ENCODE results near the gene ATF7IP2.
"Not testable (repeated sequence)": the region's sequence is repeated elsewhere in the genome, so short reads cannot be mapped to it uniquely, and the experiment has no call there.

ATF7IP2 gene

DNA sequence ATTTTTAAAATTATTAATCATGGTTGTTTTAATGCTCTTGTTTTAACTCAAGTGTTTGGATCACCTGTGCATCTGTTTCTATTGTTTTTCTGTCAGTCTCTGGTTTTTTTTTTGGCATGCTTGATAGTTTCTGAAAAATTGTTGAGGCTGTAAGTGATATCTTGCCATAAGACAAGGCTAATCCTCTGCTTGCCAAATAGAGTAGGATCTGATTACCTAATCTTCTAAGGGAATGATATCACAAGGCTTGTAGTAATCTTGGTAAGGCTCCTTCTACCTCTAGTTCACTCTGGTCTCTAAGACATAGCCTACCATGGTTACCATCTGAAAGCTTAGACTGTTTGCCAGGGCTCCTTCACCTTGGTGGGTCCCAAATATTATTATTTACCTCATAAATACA is 81.0 kb downstream of the ATF7IP2 start:
- no peak overlapping the region for H3K4me3 ChIP-seq (replicated peaks; ENCODE audit: insufficient read depth, low read length)
- H3K27ac ChIP-seq (replicated peaks), result no peak overlapping the region
- DNase-seq (ENCODE audit: low read depth in 1 of 2, low spot score in 1 of 2), result no peak
- no peak for TF ChIP-seq POLR2AphosphoS5 (IDR thresholded peaks at IDR 0.05; ENCODE audit: low read depth)
- TF ChIP-seq, protein P1, sequence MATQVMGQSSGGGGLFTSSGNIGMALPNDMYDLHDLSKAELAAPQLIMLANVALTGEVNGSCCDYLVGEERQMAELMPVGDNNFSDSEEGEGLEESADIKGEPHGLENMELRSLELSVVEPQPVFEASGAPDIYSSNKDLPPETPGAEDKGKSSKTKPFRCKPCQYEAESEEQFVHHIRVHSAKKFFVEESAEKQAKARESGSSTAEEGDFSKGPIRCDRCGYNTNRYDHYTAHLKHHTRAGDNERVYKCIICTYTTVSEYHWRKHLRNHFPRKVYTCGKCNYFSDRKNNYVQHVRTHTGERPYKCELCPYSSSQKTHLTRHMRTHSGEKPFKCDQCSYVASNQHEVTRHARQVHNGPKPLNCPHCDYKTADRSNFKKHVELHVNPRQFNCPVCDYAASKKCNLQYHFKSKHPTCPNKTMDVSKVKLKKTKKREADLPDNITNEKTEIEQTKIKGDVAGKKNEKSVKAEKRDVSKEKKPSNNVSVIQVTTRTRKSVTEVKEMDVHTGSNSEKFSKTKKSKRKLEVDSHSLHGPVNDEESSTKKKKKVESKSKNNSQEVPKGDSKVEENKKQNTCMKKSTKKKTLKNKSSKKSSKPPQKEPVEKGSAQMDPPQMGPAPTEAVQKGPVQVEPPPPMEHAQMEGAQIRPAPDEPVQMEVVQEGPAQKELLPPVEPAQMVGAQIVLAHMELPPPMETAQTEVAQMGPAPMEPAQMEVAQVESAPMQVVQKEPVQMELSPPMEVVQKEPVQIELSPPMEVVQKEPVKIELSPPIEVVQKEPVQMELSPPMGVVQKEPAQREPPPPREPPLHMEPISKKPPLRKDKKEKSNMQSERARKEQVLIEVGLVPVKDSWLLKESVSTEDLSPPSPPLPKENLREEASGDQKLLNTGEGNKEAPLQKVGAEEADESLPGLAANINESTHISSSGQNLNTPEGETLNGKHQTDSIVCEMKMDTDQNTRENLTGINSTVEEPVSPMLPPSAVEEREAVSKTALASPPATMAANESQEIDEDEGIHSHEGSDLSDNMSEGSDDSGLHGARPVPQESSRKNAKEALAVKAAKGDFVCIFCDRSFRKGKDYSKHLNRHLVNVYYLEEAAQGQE (IDR thresholded peaks at IDR 0.05; ENCODE audit: insufficient replicate concordance, low read depth), result no peak
- no peak for TF ChIP-seq GABPA (IDR thresholded peaks at IDR 0.05; ENCODE audit: low read depth)
- TF ChIP-seq CTCF (IDR thresholded peaks at IDR 0.05; ENCODE audit: insufficient read depth, low read length), result no peak
- no peak for TF ChIP-seq SPI1 (IDR thresholded peaks at IDR 0.05; ENCODE audit: borderline replicate concordance, low read depth)
- no peaks in the 10 kb centered on the region for H3K27me3 ChIP-seq (ENCODE audit: insufficient read depth, poor library complexity, severe bottlenecking)

GRCh38 chr16:10476636-10477035 is 90.8 kb downstream of the ATF7IP2 start:
- not testable (repeated sequence) for H3K27ac ChIP-seq (replicated peaks); H3K27me3 ChIP-seq (ENCODE audit: insufficient read depth, poor library complexity, severe bottlenecking); DNase-seq (ENCODE audit: low read depth in 1 of 2, low spot score in 1 of 2); H3K4me3 ChIP-seq (replicated peaks; ENCODE audit: insufficient read depth, low read length)

DNA sequence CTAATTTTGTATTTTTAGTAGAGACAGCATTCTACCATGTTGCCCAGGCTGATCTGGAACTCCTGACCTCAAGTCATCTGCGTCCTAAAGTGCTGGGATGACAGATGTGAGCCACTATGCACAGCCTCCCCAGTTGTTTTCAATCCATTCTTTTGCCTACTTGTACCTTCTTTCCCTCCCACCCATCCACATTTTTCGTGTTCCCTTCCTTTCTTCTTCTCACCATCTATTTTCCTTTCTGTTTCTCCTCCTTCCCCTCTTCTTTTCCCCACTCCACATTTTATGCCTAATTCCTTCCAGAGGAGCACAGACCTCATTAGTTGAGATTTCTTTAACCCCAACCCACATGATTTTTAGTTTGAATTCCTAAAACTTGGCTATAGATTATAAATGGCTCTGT is 94.3 kb downstream of the ATF7IP2 start:
- no peak for TF ChIP-seq CTCF (IDR thresholded peaks at IDR 0.05; ENCODE audit: insufficient read depth, low read length)
- no peak for TF ChIP-seq GABPA (IDR thresholded peaks at IDR 0.05; ENCODE audit: low read depth)
- no peak for TF ChIP-seq POLR2AphosphoS5 (IDR thresholded peaks at IDR 0.05; ENCODE audit: low read depth)
- TF ChIP-seq SPI1 (IDR thresholded peaks at IDR 0.05; ENCODE audit: borderline replicate concordance, low read depth), result no peak
- TF ChIP-seq, protein P1 (IDR thresholded peaks at IDR 0.05; ENCODE audit: insufficient replicate concordance, low read depth), result no peak
- no peaks in the 10 kb centered on the region for H3K27me3 ChIP-seq (ENCODE audit: insufficient read depth, poor library complexity, severe bottlenecking)
- H3K27ac ChIP-seq (replicated peaks), result no peak overlapping the region
- H3K4me3 ChIP-seq (replicated peaks; ENCODE audit: insufficient read depth, low read length), result no peak overlapping the region
- DNase-seq (ENCODE audit: low read depth in 1 of 2, low spot score in 1 of 2), result no peak

DNA sequence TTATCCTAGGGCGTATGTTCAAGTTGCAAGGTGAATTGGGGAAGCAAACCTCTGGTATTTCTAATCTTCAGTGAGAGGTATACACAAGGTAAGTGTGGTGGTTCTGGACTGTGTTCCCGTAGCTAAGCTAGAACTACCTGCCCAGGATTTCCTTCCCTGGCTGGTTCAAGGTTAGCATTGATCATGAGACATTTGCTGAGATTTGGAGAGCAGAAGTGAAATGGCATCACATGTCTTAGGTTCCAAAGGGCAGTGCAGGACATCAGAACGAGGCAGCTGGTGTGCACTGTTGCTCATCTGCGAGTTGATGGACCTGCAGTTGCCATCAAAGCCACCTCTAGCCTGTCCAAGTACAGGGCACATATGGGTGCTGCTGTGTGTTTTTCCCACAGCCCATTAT is 99.3 kb downstream of the ATF7IP2 start:
- no peak overlapping the region for H3K4me3 ChIP-seq (replicated peaks; ENCODE audit: insufficient read depth, low read length)
- no peaks in the 10 kb centered on the region for H3K27me3 ChIP-seq (ENCODE audit: insufficient read depth, poor library complexity, severe bottlenecking)
- DNase-seq (ENCODE audit: low read depth in 1 of 2, low spot score in 1 of 2), result no peak
- TF ChIP-seq GABPA (IDR thresholded peaks at IDR 0.05; ENCODE audit: low read depth) (no peak), SPI1 (IDR thresholded peaks at IDR 0.05; ENCODE audit: borderline replicate concordance, low read depth) (no peak), CTCF (IDR thresholded peaks at IDR 0.05; ENCODE audit: insufficient read depth, low read length) (no peak), POLR2AphosphoS5 (IDR thresholded peaks at IDR 0.05; ENCODE audit: low read depth) (no peak)
- TF ChIP-seq, protein P1 (IDR thresholded peaks at IDR 0.05; ENCODE audit: insufficient replicate concordance, low read depth), result no peak
- no peak overlapping the region; the same call in 1 of the 2 replicates for H3K27ac ChIP-seq (replicated peaks)

Data from HL-60 (cell line).